ENCODE data around the gene ECE2.

ECE2 gene

GRCh38 chr3:184231671-184232070 lies 44.2 kb upstream of the ECE2 start:
- no peak overlapping the region for H3K9ac ChIP-seq (ENCODE audit: insufficient read length, low read depth)
- H3K4me3 ChIP-seq (ENCODE audit: insufficient read length, low read depth), result no peak overlapping the region
- no peak for DNase-seq (ENCODE audit: low read depth, low spot score)
- TF ChIP-seq ZNF274 (IDR thresholded peaks at IDR 0.05; ENCODE audit: low read depth, low read length) (no peak), SUZ12 (IDR thresholded peaks at IDR 0.05; ENCODE audit: extremely low read depth, insufficient read depth, insufficient read length) (no peak)
- H3K36me3 ChIP-seq (ENCODE audit: insufficient read depth, insufficient read length, low read length), result no peaks in the 10 kb centered on the region
- H3K9me3 ChIP-seq (ENCODE audit: insufficient read depth, low read length), result no peaks in the 10 kb centered on the region
- peaks cover 69% of the 10 kb centered on the region for H3K27me3 ChIP-seq (ENCODE audit: insufficient read depth, insufficient read length)
- peaks cover 6% of the 10 kb centered on the region for H3K4me1 ChIP-seq (ENCODE audit: insufficient read depth, insufficient read length)

DNA sequence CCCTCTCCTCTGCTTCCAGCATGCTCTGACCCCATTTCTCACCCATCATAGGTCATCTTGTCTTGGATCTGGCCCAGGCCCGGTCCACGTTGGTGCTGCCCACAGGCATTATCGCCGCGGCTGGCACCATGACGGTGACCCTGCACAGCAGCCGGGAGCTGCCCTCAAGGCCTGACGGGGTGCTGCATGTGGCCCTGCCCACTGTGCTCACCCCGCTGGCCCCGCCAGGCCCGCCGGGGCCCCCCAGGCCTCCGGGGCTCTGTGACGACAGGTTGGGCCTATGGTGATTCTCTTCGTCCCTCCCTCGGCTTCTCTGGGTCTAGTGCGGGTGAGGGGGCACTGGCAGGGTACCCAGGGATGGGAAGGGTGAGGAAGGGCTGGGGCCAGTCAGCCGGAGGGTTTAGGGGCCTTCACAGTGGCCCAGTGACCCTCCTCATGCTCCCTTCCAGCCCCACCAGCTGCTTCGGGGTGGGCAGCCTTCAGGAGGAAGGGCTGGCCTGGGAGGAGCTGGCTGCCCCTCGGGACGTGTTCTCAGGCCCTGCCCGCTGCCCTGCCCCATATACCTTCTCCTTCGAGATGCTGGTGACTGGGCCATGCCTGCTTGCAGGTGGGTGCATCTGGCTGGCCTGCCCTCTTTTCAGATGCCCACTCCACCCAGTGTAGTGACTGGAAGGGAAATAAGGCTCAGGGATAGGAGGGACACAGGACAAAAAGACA lies 42.5 kb upstream of the ECE2 start:
- no peak for TF ChIP-seq ZNF274 (IDR thresholded peaks at IDR 0.05; ENCODE audit: low read depth, low read length)
- TF ChIP-seq YY1 (IDR thresholded peaks at IDR 0.05; ENCODE audit: insufficient read depth, insufficient read length), result no peak
- TF ChIP-seq SUZ12 (IDR thresholded peaks at IDR 0.05; ENCODE audit: extremely low read depth, insufficient read depth, insufficient read length), result no peak
- peaks cover 6% of the 10 kb centered on the region for H3K4me1 ChIP-seq (ENCODE audit: insufficient read depth, insufficient read length)
- H3K27me3 ChIP-seq (ENCODE audit: insufficient read depth, insufficient read length), result peaks cover 60% of the 10 kb centered on the region
- H3K9me3 ChIP-seq (ENCODE audit: insufficient read depth, low read length), result no peaks in the 10 kb centered on the region
- no peak for DNase-seq (ENCODE audit: low read depth, low spot score)
- no peak overlapping the region for H3K9ac ChIP-seq (ENCODE audit: insufficient read length, low read depth)
- no peaks in the 10 kb centered on the region for H3K36me3 ChIP-seq (ENCODE audit: insufficient read depth, insufficient read length, low read length)
- H3K4me3 ChIP-seq (ENCODE audit: insufficient read length, low read depth), result no peak overlapping the region

- H3K36me3 ChIP-seq (ENCODE audit: insufficient read depth, insufficient read length, low read length), result no peaks in the 10 kb centered on the region
- no peak overlapping the region for H3K4me3 ChIP-seq (ENCODE audit: insufficient read length, low read depth)
- TF ChIP-seq ZNF274 (IDR thresholded peaks at IDR 0.05; ENCODE audit: low read depth, low read length) (no peak), YY1 (IDR thresholded peaks at IDR 0.05; ENCODE audit: insufficient read depth, insufficient read length) (no peak), SUZ12 (IDR thresholded peaks at IDR 0.05; ENCODE audit: extremely low read depth, insufficient read depth, insufficient read length) (no peak)
- peaks cover 50% of the 10 kb centered on the region for H3K27me3 ChIP-seq (ENCODE audit: insufficient read depth, insufficient read length)
- DNase-seq (ENCODE audit: low read depth, low spot score), result no peak
- no peaks in the 10 kb centered on the region for H3K9me3 ChIP-seq (ENCODE audit: insufficient read depth, low read length)
- H3K9ac ChIP-seq (ENCODE audit: insufficient read length, low read depth), result no peak overlapping the region
- peaks cover 6% of the 10 kb centered on the region for H3K4me1 ChIP-seq (ENCODE audit: insufficient read depth, insufficient read length)
These were observed 41.6 kb upstream of the ECE2 start for GRCh38 chr3:184234224-184234623.

GRCh38 chr3:184234671-184235380 lies 41.0 kb upstream of the ECE2 start:
- no peaks in the 10 kb centered on the region for H3K9me3 ChIP-seq (ENCODE audit: insufficient read depth, low read length)
- no peak overlapping the region for H3K4me3 ChIP-seq (ENCODE audit: insufficient read length, low read depth)
- peaks cover 44% of the 10 kb centered on the region for H3K27me3 ChIP-seq (ENCODE audit: insufficient read depth, insufficient read length)
- H3K9ac ChIP-seq (ENCODE audit: insufficient read length, low read depth), result no peak overlapping the region
- TF ChIP-seq ZNF274 (IDR thresholded peaks at IDR 0.05; ENCODE audit: low read depth, low read length) (no peak), YY1 (IDR thresholded peaks at IDR 0.05; ENCODE audit: insufficient read depth, insufficient read length) (no peak), SUZ12 (IDR thresholded peaks at IDR 0.05; ENCODE audit: extremely low read depth, insufficient read depth, insufficient read length) (no peak)
- DNase-seq (ENCODE audit: low read depth, low spot score), result no peak
- no peaks in the 10 kb centered on the region for H3K36me3 ChIP-seq (ENCODE audit: insufficient read depth, insufficient read length, low read length)
- H3K4me1 ChIP-seq (ENCODE audit: insufficient read depth, insufficient read length), result peaks cover 6% of the 10 kb centered on the region

- no peaks in the 10 kb centered on the region for H3K36me3 ChIP-seq (ENCODE audit: insufficient read depth, insufficient read length, low read length)
- no peak overlapping the region for H3K4me3 ChIP-seq (ENCODE audit: insufficient read length, low read depth)
- no peak for DNase-seq (ENCODE audit: low read depth, low spot score)
- no peak overlapping the region for H3K9ac ChIP-seq (ENCODE audit: insufficient read length, low read depth)
- peaks cover 6% of the 10 kb centered on the region for H3K4me1 ChIP-seq (ENCODE audit: insufficient read depth, insufficient read length)
- TF ChIP-seq YY1 (IDR thresholded peaks at IDR 0.05; ENCODE audit: insufficient read depth, insufficient read length) (no peak), SUZ12 (IDR thresholded peaks at IDR 0.05; ENCODE audit: extremely low read depth, insufficient read depth, insufficient read length) (no peak), ZNF274 (IDR thresholded peaks at IDR 0.05; ENCODE audit: low read depth, low read length) (no peak)
- H3K9me3 ChIP-seq (ENCODE audit: insufficient read depth, low read length), result no peaks in the 10 kb centered on the region
- H3K27me3 ChIP-seq (ENCODE audit: insufficient read depth, insufficient read length), result peaks cover 38% of the 10 kb centered on the region
These were observed 40.3 kb upstream of the ECE2 start for GRCh38 chr3:184235381-184236032.

- no peaks in the 10 kb centered on the region for H3K36me3 ChIP-seq (ENCODE audit: insufficient read depth, insufficient read length, low read length)
- no peak for TF ChIP-seq YY1 (IDR thresholded peaks at IDR 0.05; ENCODE audit: insufficient read depth, insufficient read length)
- no peak for TF ChIP-seq ZNF274 (IDR thresholded peaks at IDR 0.05; ENCODE audit: low read depth, low read length)
- no peak for TF ChIP-seq SUZ12 (IDR thresholded peaks at IDR 0.05; ENCODE audit: extremely low read depth, insufficient read depth, insufficient read length)
- H3K9ac ChIP-seq (ENCODE audit: insufficient read length, low read depth), result no peak overlapping the region
- DNase-seq (ENCODE audit: low read depth, low spot score), result no peak
- no peak overlapping the region for H3K4me3 ChIP-seq (ENCODE audit: insufficient read length, low read depth)
- H3K27me3 ChIP-seq (ENCODE audit: insufficient read depth, insufficient read length), result peaks cover 32% of the 10 kb centered on the region
- H3K4me1 ChIP-seq (ENCODE audit: insufficient read depth, insufficient read length), result peaks cover 2% of the 10 kb centered on the region
- no peaks in the 10 kb centered on the region for H3K9me3 ChIP-seq (ENCODE audit: insufficient read depth, low read length)
These were observed 39.8 kb upstream of the ECE2 start for GRCh38 chr3:184236033-184236410.

DNA sequence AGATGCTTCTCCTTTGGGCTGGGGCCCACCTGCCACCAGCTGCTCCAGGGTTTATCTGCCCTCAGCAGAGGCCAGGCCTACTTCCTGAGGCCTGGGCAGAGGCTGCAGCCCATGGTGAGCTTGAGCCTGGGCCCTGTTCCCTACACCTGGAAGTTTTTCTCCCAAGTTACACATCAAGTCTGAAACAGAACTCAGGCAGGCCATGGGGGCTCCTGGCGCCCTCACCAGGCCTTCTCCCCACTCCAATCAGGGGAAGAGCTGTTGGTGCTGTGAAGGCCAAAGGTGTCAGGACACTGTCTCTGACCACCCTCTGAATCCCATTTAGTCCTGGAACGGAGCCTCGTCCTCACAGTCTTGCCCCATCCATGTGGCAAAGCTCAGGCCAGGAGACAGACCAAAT lies 39.2 kb upstream of the ECE2 start:
- Histone ChIP-seq H3K27me3 (ENCODE audit: insufficient read depth, insufficient read length) (peaks cover 26% of the 10 kb centered on the region), H3K4me3 (ENCODE audit: insufficient read length, low read depth) (no peak overlapping the region), H3K4me1 (ENCODE audit: insufficient read depth, insufficient read length) (no peaks in the 10 kb centered on the region), H3K9ac (ENCODE audit: insufficient read length, low read depth) (no peak overlapping the region), H3K36me3 (ENCODE audit: insufficient read depth, insufficient read length, low read length) (peaks cover 6% of the 10 kb centered on the region), H3K9me3 (ENCODE audit: insufficient read depth, low read length) (no peaks in the 10 kb centered on the region)
- no peak for TF ChIP-seq YY1 (IDR thresholded peaks at IDR 0.05; ENCODE audit: insufficient read depth, insufficient read length)
- DNase-seq (ENCODE audit: low read depth, low spot score), result no peak

Measured in NT2/D1 (cell line).